NCI-H526 treated with DMSO at 0.1 percent for 48 hours (cell line): ENCODE measurements around the gene GAS2L3.
"Not testable (repeated sequence)": the region's sequence is repeated elsewhere in the genome, so short reads cannot be mapped to it uniquely, and the experiment has no call there.

ENCODE experiments used
- DNase-seq: peaks from one replicate; lab custom pipeline; 2025; lab: John Stamatoyannopoulos, UW

The GAS2L3 gene

DNA sequence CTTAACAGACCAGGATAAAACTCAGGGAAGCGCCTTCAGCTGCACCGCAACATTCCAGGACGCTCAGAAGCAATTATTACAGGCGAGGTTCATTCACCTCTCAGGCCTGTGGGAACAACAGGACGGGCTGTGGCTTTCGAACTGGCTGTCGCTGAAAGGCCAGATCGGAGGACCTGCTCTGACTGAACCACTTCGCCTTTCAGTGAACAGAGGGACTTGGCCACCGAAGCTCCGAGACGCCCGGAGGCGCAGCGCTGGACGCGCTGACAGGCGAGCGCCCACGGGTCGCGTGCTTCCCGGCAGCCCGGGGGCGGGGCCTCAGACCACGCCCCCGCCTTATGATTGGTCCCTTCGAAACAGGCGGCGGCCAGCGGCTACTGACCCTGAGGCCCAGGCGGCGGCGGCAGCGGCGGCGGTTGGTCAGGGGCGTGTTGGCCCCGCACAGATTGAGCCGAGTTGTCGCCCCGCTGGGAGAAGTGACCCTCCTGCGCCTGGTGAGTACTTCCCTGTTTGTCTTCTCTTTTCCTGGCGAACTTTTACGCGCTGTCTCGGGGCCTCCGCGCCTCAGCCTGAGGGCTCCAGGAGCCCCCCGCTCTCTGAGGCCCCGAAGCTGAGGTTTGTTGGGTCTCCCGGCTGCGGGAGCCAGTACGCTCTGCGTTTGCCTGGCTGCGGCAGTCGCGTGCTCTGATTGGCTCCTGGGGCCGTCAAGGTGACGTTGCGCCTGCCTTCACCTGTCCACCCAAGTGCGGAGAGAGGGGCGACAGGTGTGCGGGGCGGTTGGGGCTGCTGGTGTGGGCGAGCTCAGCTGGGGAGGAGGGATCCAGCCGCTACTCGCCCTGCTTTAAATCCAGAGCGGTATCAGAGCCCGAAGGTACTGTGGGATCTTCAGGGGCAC, at the start of gene GAS2L3:
Gene GAS2L3 (plus strand): TSS at position 393 of the 895 bp plus-strand sequence. CDS start 21,221 bp downstream, outside the sequence.
- DNase-seq, result peak; percentile 82

GRCh38 chr12:100528034-100528433, 45.5 kb upstream of the GAS2L3 start:
- no peak for DNase-seq

DNA sequence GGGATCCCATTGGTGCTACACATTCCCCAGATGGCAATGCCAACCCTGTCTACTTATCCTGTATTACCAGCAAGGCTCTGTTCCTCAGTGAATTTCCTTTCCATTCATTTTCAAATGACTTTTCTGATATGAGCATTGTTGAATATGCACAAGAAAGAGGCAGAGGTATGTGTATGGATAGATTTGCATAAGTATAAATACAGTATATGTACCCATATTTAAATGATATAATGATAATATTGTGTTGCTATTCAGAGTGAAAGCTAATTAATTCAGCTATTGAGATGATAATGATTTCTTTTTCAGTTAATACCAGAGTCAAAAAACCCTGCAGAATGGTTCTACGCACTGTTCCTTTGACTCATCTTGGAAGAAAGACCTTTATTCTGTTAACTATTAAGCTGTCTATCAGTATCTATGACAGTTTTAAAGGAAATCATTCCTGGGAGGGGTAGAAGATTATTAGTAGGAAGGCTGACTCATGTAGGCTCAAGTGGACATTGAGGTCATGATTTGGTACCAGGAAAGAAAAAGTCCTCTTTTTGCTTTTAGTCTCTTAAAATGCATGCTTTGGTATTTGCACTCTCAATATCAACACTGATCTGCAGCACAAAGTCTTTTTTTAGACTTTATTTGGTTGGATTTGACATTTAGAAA, 44.9 kb upstream of the GAS2L3 start:
- DNase-seq, result peak; percentile 74

- no peak for DNase-seq
Measured at GRCh38 chr12:100529756-100530350, 43.6 kb upstream of the GAS2L3 start.

GRCh38 chr12:100533376-100533775, 40.1 kb upstream of the GAS2L3 start:
- peak; percentile 86 for DNase-seq

DNA sequence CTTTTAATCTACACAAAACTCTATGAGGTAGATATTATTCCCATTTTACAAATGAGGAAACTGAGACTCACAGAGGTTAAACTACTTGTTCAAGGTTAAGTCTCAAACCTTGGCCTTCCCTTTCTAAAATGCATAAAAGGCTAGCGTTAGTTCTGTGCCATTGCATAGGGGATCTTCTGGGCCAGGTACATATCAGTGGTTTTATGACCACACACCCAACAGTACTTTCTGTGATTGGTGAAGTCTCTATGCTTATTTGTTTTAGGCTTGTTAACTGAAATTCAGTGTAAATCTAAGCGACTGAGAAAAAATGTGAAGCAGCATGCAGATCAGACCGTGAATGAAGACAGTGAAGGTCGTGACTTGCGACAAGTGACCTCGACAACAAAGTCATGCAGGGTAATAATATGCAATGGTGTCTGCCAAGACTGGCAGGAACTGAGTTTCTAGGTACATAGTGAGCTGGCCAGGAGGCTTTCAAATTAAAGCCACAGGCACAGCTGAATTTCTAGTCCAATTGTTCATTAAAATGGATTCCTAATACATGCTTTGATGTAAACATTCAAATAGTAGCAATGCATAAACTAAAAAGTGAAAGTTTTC, 38.8 kb upstream of the GAS2L3 start:
- DNase-seq, result no peak

GRCh38 chr12:100539202-100539601, 34.3 kb upstream of the GAS2L3 start:
- DNase-seq, result no peak

- no peak for DNase-seq
Measured at GRCh38 chr12:100544165-100544564, 29.3 kb upstream of the GAS2L3 start.

- DNase-seq, result no peak
Measured at GRCh38 chr12:100545092-100545491, 28.4 kb upstream of the GAS2L3 start.

GRCh38 chr12:100553936-100554335, 19.5 kb upstream of the GAS2L3 start:
- no peak for DNase-seq

DNA sequence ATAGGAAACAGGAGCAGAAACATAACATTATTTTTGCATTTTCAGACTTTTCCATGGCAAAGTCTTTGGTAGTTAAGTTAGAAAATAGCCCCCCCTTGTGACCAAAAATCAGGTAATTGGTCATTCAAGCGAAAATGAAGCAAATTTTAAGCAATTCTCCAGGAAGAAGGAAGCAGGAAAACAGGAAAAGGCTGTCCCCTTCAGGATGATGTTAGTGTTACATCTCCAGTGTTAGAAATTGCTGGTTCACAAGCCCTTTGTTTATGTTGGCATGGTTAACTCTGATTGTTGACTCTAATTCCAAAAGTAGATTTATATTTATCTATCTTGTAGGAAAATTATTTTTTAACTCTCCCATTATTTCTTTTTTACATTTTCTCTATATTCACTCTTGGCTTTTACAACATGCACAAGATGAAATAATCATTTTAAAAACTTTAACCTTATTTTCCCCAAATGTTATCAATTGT, 18.8 kb upstream of the GAS2L3 start:
- peak; percentile 84 for DNase-seq

GRCh38 chr12:100555722-100556121, 17.8 kb upstream of the GAS2L3 start:
- DNase-seq, result no peak

GRCh38 chr12:100557357-100557756, 16.1 kb upstream of the GAS2L3 start:
- DNase-seq, result no peak

DNA sequence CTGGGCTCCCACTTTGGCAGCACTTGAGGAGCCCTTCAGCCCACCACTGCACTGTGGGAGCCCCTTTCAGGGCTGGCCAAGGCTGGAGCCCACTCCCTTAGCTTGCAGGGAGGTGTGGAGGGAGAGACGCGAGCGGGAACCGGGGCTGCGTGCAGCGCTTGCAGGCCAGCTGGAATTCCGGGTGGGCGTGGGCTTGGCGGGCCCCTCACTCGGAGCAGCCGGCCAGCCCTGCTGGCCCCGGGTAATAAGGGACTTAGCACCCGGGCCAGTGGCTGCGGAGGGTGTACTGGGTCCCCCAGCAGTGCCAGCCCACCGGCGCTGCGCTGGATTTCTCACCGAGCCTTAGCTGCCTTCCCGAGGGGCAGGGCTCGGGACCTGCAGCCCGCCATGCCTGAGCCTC, 14.2 kb upstream of the GAS2L3 start:
- not testable (repeated sequence) for DNase-seq

GRCh38 chr12:100564090-100564489, 9.4 kb upstream of the GAS2L3 start:
- DNase-seq, result no peak

DNA sequence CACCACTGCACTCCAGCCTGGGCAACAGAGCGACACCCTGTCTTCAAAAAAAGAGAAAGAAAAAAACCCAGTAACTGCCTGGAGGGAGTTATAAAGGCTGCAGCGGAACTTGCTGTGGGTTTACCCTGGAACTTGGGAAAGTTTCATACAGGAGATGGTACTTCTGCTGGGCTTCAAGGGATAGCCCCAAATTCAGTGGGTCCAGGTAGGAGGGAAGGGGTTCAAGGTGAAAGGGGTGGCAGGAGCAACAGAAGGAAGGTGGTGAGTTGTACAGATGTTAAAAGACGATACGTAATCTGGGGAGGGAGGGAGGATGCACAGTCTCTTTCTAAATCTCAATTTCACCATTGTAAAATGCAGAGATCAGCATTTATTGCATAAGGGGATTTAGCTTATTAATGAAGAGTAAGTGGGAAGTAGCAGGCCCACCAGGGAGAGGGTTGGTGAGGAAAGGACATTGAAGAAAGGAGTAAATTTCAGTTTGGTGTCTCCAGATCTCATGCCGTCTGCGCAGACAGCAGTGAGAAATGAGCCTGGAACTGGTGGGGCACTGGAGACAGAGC, 8.5 kb upstream of the GAS2L3 start:
- DNase-seq, result no peak

DNA sequence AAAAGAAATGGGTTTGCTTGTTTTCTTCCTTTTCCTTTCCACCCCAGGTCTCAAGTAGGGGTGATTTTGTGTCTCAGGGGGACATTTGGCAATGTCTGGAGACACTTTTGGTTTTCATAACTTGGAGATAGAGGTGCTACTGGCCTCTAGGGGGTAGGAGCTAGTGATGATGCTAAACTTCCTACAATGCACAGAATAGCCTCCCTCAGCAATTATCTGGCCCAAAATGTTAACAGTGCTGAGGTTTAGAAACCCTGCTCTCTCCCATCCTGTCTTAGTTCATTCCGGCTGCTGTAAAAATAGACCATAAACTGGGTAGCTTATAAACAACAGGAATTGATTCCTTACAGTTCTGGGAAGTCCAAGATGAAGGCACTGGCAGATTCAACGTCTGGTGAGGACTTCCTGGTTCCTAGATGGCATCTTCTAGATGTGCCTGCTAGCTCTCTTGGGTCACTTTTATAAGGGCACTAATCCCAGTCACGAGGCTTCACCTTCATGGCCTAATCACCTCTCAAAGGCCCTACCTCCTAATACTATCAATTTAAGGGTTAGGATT, 7.4 kb upstream of the GAS2L3 start:
- DNase-seq, result no peak

DNA sequence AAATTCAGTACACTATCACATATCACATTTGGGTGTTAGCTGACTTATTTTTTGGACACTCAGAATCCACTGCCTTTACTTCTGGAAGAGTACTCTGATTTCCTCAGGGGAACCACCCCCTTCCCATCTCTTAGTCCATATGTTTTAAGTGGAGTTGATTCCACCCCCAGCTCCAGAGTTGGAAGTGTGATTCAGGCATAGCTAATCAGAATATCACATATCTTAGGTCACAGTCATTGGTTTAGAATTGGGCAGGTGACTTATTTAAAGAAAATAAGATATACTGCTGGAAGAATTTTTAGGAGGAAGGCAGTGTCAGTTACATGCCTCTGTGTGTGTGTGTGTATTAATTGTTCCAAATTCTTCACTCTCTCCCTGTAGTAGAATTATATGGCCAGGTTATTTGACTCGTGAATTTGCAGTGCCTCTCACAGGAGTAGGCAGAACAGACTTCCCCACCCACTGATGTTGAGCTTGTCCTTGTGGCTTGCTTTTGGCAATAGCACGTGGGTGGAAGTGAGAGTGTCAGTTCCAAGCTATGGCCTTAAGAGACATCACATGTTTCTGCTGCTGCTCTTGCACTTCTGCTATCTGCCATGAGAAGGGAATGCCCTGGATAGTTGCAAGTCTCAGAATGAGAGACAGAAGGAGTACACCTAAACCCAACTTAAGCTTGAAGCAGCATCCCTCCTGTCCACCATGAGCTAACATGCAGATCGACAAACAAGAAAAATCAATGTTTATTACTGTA, 6.4 kb upstream of the GAS2L3 start:
- DNase-seq, result no peak

GRCh38 chr12:100567945-100568344, 5.5 kb upstream of the GAS2L3 start:
- no peak for DNase-seq

- no peak for DNase-seq
Measured at GRCh38 chr12:100572184-100572583, 1.3 kb upstream of the GAS2L3 start.
